Stimulated activated CD8-positive, alpha-beta memory T cell treated with anti-CD3 and anti-CD28 coated beads, Interleukin-7, amount 100 ng/mL, for 1 hour (primary cell): ENCODE data around the gene ZFP90.
"Not testable (repeated sequence)": the region's sequence is repeated elsewhere in the genome, so short reads cannot be mapped to it uniquely, and the experiment has no call there.

Experiments
- DNase-seq, 2 donors: peaks; one replicate each; pipeline ENCODE4 v3.0.0-alpha.2; 2020; ENCODE audit warnings: low read depth in 2 of 2

The ZFP90 gene

GRCh38 chr16:68538880-68539701, at the start of gene ZFP90:
ZFP90 (plus strand) TSS chr16:68539291; CDS start chr16:68539793, 502 bp downstream.
- peak; percentile 61 to 65 for DNase-seq

- DNase-seq: no peak
Observed at GRCh38 chr16:68490358-68490757, 48.7 kb upstream of the ZFP90 start.

- DNase-seq: no peak
Observed at GRCh38 chr16:68490829-68491575, 48.1 kb upstream of the ZFP90 start.

- DNase-seq: no peak
Observed at GRCh38 chr16:68491576-68491950, 47.5 kb upstream of the ZFP90 start.

- DNase-seq: no peak
Observed at GRCh38 chr16:68492151-68492542, 46.9 kb upstream of the ZFP90 start.

- no peak for DNase-seq
Observed at GRCh38 chr16:68492543-68493411, 46.3 kb upstream of the ZFP90 start.

- no peak for DNase-seq
Observed at GRCh38 chr16:68493412-68494070, 45.5 kb upstream of the ZFP90 start.

- not testable (repeated sequence) for DNase-seq
Observed at GRCh38 chr16:68494261-68494660, 44.8 kb upstream of the ZFP90 start.

- no peak for DNase-seq
Observed at GRCh38 chr16:68496689-68497088, 42.4 kb upstream of the ZFP90 start.

GRCh38 chr16:68499006-68499405, 40.1 kb upstream of the ZFP90 start:
- DNase-seq: no peak

- DNase-seq: no peak
Observed at GRCh38 chr16:68503334-68503733, 35.8 kb upstream of the ZFP90 start.

- no peak for DNase-seq
Observed at GRCh38 chr16:68504066-68504465, 35.0 kb upstream of the ZFP90 start.

- no peak for DNase-seq
Observed at GRCh38 chr16:68506331-68507053, 32.6 kb upstream of the ZFP90 start.

- DNase-seq: no peak
Observed at GRCh38 chr16:68508013-68508412, 31.1 kb upstream of the ZFP90 start.

GRCh38 chr16:68508641-68509240, 30.4 kb upstream of the ZFP90 start:
- no peak for DNase-seq

GRCh38 chr16:68509381-68509780, 29.7 kb upstream of the ZFP90 start:
- no peak for DNase-seq

GRCh38 chr16:68510775-68511174, 28.3 kb upstream of the ZFP90 start:
- no peak for DNase-seq

GRCh38 chr16:68512183-68512582, 26.9 kb upstream of the ZFP90 start:
- DNase-seq: no peak

- no peak for DNase-seq
Observed at GRCh38 chr16:68512742-68513141, 26.3 kb upstream of the ZFP90 start.

- no peak for DNase-seq
Observed at GRCh38 chr16:68514511-68514910, 24.6 kb upstream of the ZFP90 start.
